Measurements from ENCODE around the gene BECN2.
"Not testable (repeated sequence)": the region's sequence is repeated elsewhere in the genome, so short reads cannot be mapped to it uniquely, and the experiment has no call there.

The BECN2 gene

DNA sequence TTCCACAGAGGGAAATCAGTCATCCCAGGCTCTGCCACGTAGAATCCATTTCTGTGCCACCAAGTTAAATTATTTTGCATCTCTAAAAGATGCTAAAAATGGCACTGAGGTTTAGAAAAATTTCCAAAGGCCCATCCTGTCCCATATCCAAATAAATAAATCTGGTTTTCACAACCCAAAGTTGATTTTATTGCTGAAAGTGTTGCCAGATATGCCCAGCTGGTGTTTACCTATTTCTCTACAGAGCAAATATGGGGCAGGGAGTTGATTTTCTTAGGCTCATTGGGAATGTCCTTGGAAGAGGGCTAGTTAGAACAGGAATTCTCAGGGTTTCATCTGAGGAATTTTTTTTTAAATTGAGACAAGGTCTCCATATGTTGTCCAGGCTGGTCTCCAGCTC, 22.4 kb downstream of the BECN2 start:
- no peak for DNase-seq

DNA sequence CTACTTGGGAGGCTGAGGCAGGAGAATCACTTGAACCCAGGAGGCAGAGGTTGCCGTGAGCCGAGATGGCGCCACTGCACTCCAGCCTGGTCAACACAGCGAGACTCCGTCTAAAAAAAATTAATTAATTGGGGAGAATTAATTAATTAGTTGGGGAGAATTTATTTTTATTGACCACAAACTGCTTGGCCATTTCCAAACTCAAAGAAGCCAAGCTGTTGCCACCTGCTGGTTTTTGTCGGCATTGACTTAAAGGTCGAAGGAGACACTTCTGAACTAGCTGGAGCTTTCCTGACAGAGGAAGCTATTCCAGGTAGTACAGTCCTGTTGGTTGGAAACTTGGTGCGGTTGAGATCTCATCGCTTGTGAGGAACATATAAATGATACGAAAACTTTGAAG, 28.2 kb downstream of the BECN2 start:
- no peak for DNase-seq

DNA sequence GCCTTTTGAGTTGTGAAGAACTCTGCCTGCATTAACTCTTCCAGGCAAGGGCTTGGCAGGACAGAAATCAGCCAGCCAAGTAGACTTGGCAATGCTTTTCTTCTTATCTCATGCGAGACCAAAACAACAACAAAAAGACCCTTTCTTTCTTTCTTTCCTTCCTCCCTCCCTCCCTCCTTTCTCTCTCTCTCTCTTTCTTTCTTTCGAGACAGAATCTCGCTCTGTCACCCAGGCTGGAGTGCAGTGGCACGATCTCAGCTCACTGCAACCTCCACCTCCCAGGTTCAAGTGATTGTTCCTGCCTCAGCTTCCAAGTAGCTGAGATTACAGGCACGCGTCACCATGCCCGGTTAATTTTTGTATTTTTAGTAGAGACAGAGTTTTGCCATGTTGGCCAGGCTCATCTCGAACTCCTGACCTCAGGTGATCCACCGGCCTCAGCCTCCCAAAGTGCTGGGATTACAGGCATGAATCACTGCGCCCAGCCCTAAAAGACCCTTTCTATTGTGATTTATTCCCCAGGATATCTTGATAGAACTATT, 30.9 kb downstream of the BECN2 start:
- DNase-seq = not testable (repeated sequence)

DNA sequence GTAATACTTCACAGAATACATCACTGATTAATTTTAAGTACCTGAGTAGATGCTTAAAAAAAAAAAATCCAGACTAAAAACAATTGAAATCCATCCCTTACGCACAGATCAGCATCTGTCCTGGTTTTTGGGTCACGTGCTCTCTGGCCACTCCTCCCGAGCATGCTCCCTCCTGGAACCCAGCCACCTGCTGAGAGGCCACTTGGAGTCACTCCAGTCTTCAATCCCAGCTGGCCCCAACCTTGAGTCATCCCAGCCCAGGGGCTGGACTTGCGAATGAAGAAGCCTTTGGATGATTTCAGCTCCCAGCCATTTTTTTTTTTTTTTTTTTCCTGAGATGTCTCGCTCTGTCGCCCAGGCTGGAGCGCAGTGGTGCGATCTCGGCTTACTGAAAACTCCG, 32.5 kb downstream of the BECN2 start:
- DNase-seq = no peak

DNA sequence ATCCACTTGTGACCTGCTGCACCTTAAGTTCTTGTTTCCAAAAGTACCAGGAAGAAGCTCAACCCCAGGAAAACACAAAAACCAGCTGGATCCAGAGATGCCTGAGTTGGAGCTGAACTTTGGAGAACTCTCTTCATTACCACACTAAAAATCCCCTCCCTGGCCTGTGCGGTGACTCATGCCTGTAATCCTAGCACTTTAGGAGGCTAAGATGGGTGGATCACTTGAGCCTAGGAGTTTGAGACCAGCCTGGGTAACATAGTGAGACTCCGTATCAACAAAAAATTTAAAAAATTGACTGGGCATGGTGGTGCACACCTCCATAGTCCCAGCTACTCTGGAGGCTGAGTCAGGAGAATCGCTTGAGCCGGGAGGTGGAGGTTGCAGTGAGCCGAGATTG, 35.2 kb downstream of the BECN2 start:
- DNase-seq = no peak

DNA sequence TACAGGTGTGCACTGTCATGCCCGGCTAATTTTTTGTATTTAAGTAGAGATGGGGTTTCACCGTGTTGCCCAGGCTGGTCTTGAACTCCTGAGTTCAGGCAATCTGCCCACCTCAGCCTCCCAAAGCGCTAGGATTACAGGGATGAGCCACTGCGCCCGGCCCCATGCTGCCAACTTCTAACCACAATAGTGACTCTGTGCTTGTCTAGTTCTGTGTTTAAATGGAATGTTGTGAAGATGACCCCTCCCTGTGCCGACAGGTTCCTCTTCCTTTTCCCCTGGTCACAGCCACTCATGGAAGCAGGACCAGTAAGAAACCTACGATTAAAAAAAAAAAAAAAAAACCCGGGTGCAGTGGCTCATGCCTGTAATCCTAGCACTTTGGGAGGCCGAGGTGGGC, 36.6 kb downstream of the BECN2 start:
- DNase-seq = no peak

DNA sequence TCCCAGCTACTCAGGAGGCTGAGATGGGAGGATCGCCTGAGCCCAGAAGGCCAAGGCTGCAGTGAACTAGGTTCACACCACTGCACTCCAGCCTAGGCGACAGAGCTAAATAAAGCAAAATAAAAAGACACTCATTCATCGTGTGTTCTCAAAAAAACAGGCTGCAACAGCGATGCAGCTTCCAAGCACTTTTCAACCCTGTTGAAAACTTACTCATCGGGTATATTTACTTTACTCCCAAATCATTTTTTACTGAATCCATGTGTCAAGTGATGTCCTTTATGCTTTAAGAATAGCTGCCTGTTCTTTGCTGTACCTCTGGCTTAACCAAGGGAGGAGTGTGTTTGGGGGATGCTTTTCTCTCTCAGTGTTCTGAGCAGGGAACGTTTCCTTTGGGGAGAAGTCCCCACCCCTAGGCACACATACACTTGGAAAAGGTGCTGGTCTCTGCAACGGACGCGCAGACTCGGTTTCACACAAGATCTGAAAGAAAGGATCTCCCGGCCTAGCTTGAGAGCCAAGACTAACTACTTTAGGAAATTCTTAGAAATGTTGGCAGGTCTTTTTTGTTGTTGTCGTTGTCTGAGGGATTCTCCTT, 39.9 kb downstream of the BECN2 start:
- no peak for DNase-seq

DNA sequence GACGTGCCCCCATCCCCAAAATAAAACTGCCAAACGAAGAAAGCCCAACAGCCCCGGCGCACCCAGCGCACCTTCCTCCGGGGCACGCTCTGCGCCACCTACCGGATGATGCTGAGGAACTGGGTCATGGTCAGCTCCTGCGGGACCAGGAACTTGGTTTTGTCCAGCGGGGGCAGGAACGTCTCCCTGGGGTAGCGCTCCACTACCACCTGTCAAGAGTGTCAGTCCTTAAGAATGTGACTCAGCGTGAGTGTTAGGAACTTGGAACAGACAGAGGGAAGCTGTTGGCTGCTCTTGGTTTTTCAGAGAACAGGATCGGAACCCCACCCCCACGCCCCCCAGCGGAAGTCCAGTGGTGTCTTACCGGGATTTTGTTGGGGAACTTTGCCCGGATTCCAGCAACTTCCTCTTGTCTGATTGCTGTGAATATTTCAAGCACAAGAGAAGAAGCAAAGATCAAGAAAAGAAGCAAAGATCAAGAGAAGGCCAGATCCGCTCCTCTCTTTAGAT, 40.9 kb downstream of the BECN2 start:
- DNase-seq = no peak

DNA sequence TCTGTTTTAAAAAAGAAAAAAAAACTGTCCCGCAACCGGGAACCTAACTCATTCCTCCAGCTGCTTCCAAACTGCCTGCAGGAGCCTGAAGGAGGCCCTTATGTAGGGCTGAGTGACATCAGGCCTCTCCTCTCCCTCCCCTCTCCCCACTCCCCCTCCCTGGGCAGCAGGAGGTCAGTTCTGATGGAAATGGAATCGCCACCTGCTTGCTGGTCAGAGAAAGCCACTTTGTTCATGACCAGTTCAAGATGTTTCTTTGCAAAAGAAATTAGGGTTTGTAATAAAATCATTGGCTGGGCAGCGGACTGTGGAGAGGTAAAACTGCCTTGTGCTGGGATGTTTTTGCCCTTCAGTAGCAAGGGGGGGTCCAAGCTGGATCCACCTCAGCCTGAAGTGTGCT, 41.5 kb downstream of the BECN2 start, which contains the start of gene MAP1LC3C:
TSS of gene MAP1LC3C (minus strand) at position 73 of the 400 bp plus-strand sequence. CDS start 90 bp downstream, outside the sequence.
- no peak for DNase-seq

DNA sequence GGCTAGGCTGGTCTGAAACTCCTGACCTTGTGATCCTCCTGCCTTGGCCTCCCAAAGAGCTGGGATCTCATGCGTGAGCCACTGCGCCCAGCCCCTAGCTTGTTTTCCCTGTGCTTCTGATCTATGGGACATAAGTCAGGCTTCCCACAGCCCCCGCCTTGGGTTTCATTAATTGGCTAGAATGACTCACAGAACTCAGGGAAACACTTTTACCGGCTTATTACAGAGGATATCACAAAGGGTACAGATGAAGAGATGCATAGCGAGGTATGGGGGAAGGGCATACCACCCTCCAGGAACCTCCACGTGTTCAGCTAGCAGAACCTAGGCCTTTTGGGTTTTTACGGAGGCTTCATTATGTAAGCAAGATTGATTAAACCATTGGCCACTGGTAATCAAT, 42.9 kb downstream of the BECN2 start:
- DNase-seq = no peak

DNA sequence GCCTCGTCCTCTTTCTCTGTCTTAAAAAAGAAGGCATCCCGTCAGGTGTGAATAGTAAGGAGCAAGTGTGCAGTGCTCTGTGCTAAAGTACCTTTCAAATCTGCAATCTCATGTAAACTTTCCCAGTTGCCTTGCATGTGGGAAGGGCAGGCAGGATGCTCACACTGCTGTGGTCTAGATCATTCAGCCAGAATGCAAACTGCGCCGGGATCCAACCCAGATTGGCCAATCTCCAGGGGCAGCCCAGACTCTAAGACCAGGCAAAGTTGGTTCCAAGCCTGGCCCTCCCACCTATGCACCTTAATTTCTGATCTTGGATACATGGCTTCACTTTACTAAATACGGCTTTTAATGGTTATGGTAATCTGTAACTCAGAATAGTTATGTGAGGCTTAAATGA, 44.5 kb downstream of the BECN2 start:
- DNase-seq = no peak

DNA sequence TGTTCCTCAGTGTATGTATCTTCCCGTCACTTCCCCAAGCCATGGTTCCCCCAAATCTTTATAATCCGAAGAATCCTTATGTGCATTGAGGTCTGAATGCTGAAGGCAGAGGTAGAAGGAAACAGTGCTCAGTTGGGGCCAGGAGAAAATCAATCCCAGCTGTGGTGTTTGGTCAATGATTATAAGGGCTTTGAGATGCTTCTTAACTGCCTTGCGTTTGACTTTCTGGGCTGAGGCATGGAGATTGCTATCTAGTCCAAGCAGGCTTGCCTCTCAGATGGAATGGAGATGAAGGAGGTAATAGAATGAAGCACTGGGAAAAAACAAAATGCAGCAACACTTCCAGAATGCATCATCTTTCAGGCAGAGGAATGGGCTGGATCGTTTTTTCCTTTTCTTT, 44.9 kb downstream of the BECN2 start:
- no peak for DNase-seq

DNA sequence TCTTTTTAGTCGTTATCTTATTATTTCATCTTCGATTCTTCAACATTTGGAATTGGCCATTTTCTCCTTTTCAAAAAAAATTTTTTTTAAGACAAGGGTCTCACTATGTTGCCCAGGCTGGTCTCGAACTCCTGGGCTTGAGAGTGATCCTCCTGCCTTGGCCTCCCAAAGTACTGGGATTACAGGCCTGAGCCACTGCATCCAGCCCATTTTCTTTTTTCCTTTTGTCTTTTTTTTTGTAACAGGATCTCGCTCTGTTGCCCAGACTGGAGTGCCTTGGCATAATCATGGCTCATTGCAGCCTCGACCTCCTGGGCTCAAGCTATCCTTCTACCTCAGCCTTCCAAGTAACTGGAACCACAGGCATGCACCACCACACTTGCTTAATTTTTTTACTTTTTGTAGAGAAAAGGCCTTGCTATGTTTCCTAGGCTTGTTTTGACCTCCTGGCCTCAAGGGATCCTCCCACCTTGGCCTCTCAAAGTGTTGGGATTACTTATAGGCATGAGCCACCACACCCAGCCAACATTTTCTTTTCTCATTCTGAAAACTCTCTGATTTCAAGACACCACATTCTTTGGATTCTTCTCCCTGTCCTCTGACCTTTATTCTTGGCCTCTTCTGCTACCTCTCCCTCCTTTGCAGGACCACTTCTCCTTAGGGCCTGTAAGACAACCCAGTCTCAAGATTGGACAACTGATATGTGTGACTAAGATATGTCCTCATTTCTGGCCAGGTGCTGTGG, 47.4 kb downstream of the BECN2 start:
- DNase-seq = no peak

DNA sequence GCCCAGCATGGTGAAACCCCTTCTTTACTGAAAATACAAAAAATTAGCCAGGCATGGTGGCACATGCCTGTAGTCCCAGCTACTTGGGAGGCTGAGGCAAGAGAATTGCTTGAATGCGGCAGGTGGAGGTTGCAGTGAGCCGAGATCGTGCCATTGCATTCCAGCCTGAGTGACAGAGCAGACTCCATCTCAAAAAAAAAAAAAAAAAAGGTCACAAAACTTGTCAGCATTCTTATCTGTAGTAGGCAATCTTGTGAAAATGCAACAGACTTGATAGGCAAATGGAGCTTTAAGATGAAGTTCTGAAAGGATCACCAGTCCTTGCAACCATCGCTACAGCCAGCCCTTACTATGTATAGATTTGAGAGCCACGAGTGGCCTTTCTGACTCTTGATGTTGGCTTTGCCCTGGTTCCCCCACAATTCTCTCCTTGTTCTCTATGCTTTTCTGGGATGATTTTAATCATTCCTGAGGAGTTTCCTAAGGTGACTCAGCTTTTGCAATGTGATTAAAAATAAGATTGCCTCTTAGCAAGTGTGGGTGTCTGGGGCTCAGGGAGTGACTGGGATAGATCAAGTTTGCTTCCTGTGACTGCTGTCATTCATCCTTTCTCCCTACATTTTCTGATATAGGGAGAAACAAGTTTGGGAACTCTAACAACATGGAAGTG, 48.4 kb downstream of the BECN2 start:
- DNase-seq = no peak

DNA sequence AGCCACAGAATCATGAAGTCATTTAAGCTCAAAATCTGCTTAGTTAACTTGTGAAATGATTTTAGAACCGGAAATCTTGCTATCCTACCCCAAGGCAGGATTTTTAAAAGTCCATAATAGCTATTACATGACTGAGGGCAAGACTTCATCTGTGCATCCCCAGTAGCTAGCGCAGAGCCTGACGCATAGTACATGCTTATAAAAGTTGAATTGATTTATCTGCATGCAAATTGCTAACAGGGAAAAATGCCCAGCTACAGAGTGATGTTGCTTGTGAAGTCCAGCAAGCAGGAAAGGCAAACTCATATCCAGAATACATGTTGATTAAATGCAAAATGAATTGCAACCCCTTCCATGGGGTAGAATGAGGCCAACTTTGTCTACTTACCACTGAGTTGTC, 49.4 kb downstream of the BECN2 start:
- DNase-seq = no peak

Data from GDM1 (cell line).